Hematopoietic multipotent progenitor cell treated with erythropoietin and hydrocortisone succinate and interleukin-3 and kit ligand, for 8 days (in vitro differentiated cells): ENCODE results near the gene GNAS-AS1.

Source experiments
- DNase-seq: peaks from one replicate; pipeline ENCODE4 v3.0.0-alpha.2; 2015

GNAS-AS1 gene

DNA sequence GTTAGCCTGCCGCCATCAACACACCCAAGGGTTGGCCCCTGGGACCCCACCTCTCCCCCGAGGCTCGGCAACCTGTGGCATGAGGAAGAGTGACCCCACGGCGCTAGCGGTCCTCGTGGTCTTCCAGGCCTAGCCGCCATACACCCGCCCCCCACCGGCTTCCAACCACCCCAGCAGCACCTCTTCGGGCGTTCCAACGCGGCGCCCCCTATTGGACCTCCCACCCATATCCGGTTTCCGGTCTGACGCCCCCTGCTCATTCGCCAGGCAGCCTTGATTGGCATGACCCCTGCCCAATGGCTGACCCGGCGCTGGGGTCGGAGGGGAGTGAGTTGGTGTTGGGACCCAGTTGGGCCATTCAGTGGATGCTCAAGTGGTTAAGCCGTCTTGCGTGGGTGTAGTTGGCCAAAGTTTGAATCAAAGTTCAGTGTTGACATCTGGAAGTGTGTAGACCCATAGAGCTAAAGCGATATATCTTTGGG, at the start of gene GNAS-AS1:
Gene GNAS-AS1 (minus strand): TSS at position 210 of the 482 bp plus-strand sequence.
- DNase-seq = peak; percentile 70

DNA sequence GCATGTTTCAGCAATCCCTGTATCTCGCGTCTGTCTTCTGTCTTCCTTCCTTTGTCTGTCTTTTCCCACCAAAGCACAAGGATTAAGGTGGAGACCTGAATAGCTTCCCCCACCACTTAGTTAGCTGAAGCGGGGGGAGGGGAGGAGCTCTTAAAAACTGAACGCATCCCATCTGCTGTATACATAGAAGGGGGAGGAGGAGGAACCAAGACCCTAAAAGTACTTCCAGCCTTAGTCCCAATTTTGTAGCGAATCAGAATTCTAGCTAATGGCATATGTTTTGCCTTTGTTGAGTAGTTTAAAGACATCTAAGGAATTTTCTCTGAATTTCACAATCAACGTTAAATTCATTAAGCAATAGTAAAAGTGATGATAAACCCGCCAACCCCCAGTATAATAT, 49.7 kb upstream of the GNAS-AS1 start:
- DNase-seq = no peak

DNA sequence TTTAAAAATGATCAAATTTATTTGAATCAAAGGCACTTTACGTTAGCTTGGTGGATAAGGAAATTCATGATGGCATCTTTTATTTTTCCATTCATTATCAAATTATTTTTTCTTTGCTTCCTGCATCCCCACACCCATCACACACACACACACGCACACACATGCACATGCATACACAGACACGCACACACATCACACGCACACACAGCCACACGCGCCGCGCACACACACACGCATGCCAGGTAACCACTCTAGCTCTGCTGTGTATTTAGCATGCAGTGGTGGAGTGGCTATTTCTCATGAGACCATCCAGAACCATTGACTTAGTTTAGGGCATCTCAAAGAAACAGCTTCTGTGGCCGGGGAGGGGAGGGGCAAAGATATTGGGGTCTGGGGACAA, 48.8 kb upstream of the GNAS-AS1 start:
- no peak for DNase-seq

DNA sequence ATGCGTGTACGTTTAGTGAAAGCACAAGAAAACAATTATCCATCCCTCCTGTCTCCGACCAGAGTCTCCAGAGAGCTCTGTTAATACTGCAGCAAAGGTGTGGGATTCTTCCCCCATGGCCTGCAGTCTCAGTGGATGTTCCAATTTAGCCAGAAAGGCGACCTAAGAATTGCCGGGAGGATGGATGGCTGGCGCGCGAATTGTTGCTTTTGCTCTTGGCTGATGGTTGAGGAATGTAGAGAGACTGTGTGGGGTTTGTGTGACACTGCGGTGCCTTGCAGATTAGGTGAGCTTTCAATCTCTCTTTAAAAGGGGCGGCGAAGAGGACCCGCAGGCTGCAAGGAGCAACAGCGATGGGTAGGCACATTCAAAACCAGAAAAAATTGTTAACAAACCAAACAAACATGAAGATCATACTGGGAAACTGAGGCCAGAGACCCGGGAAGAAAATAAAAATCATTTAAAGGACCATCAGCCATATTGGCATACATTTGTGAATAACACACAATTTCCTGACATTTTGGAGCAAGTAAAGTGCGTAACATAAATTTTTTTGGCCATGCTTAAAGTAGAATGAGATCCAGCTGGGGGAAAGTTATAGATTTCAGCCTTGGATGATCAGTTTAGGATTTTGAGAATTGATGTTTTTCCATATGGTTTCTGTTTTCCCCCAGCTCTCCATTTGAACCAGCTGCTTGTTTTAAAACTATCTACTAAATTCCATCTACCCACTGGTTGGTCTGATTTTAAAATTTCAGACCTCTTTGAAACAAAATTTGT, 48.1 kb upstream of the GNAS-AS1 start:
- DNase-seq = no peak

DNA sequence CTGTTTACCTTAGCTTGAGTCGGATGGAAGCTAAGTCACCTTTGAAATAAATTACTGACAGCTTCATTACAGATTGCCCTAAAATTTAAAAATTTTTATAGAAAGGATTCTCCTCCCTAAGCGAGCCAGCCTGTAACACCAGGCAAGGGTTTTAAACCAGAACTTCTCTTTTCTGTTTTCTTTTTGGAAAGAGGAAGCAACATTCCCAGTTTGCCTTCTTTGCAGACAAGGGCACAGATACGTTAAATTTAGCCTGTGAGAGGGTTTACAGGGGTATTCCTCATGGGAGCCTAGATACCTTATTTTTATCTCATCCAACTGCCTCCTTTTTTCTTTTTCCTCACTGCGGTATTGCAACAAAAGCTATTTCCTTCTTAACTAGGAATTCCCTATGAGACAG, 46.8 kb upstream of the GNAS-AS1 start:
- no peak for DNase-seq

DNA sequence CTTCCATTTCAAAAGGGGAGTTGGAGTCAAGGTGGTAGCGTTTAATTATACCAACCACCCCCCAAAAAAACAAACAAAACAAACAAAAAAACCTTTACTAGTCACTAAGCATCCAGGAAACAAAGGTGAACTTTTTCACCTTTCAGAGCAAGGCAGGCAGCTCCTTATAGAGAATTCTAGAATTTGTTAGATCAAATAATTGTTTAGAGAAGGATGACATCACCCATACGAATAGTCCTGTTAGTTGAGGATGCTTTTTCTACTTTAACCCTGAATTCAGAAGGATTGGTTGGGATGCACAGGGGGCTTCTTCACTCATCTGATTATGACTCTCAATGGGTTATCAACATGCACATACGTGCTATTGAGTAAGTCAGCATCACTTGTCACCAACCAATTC, 46.1 kb upstream of the GNAS-AS1 start:
- DNase-seq = no peak

DNA sequence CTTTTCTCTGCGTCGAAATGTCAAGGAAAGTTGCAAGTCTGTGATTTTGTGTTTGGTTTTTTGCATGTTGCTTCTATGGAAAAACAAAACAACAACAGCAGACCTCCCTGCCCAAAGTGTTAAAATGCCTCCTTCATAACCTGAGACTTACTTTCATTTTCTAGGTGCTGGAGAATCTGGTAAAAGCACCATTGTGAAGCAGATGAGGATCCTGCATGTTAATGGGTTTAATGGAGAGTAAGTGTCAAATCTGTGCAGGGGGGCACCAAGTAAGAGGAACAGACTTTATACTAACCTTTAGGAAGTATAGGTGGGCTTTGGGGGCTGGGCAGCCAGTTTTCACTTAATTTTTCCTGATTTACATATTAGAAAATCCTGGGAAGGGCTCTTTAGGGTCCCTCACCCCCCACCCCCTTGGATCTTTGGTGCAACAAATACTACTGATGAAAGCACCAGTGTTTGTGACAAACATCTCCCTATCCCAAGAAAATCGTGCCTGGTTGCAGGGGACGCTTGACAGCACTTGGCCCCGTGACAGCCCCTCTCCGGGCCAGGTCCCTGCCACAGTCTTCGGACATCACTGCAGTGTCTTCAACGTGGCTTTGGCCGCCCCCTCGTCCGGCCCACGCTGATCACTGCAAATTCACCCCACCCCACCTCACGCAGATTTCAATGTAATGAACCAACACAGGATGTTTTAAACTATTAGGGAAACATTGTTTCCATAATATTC, 44.9 kb upstream of the GNAS-AS1 start:
- DNase-seq = no peak

DNA sequence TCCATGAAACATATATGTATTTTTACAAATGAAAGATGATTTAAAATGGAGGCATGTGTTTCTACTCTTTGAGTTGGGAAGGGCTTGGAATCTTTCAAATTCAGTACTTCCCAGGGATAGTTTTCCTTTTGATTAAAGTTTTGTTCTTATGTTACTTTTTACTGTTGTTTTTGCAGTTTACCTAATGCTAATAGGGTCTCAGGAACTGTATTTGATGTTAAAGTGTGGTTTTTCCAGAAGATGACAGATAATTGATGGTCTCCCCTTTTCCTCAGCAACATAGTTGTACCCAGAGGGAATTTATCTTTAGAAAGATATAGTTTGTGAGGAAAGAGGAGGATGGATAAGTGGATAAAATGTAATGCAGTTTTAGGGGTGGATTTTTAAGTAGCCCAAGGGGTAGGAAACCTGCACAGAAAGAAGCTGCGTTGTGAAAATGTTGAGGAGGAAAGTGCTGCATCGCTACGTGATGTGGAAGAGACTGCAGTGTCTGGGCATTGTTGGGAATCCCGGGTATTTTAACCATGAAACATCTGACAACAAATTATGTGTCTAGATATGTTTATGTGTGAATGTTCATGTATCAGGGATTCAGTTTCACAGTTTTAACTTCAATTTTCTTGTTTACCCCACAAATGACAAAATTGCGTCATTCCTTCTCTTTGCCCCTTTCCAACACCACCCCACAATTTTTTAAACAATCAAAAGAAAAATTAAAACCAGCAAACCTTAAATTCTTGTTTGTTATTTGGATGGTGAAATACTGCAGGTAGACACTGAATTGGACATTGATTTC, 44.1 kb upstream of the GNAS-AS1 start:
- no peak for DNase-seq

DNA sequence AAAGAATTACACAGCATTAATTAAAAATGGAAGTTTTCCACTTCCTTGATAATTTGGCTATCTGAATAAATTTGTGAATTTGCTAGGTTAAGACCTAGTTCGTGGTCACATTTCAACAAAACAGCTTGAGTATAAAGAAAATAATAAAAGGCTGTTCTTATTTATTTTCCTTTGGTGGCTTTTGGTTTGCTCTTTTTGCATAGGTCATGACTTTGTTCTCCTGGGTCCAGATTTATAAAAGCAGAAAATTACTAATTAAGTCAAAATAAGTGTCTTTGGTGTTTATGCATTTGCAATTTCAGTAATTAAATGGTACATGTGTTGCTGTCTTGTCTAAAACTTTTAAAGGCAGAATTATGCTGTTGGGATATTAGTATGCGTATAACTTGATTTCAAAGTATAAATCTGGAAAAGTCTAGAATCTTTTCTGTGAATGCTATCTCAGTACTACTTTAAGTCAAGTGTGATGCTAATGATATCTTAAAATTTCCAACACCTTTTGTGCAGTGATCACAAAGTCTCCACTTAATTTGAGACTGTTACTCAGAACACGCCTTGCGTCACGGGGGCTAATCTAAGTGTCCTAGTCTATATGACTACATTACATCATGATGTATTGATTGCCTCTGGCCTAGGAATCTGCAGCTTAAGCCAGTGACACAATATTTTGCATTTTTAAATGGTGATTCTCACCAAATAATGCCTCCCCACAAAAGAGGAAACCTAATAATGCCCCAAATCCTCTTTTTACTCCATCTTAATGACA, 42.8 kb upstream of the GNAS-AS1 start:
- DNase-seq = peak; percentile 13

DNA sequence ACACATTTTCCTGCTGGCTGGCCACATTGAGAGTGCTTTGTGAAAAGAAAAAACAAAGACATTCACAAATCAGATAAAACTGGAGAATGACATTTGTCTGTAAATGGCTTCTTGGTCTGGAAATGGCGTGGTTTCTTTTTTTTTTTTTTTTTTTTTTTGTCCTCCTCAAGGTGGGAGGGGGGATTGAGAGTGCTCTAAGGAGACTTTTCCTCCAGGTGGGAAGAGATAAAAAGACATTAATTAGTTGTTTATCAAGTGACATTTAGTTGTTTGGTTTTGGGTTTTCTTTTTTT, 42.2 kb upstream of the GNAS-AS1 start:
- DNase-seq = peak; percentile 54

DNA sequence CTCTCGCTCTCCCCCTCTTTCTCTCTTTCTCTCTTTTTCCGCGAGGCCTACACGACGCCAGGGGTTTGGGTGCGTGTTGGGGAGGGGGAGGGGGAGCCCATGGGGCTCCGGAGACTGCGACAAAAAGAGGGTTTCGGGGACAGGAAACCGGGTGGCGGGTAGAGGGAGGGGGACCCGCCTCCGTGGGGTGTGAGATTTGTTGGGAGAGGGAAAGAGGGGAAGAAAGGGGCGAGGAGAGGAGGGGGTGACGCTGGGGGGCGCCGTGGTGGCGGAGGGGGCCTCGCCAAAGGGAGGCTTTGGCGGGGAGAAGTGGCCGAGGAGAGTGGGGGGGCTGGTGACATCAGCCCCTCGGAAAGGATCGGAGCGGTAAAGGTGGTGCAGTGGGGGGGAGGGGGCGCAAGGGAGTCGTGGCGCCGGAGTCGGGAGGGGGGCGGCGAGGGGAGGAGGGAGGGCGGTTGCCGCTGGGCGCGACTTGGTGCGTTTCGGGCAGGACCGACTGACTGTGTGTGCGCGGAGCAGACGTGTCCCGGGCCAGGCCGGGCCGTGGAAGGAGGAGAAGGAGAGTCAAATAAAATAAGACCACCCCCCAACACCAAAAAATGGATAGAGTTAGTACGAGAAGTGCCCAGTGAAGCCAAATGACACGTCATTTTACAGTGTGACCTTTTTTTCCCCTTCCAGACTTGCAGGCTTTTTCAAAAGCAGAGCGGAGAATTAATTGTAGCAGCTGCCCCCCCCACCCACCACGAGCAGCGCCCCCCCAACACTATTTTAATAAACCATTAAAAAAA, 41.6 kb upstream of the GNAS-AS1 start:
- peak; percentile 63 for DNase-seq

DNA sequence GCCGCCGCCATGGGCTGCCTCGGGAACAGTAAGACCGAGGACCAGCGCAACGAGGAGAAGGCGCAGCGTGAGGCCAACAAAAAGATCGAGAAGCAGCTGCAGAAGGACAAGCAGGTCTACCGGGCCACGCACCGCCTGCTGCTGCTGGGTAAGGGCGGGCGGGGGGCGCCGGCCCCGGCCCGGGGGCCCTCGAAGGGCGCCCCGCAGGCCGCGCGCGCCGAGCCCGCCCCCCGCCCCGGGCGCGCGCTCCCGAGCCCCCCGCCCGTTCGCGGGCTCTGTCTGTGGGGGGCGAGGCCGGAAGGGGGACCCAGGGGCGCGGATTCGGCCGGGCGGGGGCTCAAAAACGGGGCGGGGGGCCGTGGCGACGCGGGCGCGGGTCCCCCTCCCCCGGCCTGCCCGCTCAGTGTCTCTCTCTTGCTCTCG, 41.0 kb upstream of the GNAS-AS1 start:
- DNase-seq = peak; percentile 33

DNA sequence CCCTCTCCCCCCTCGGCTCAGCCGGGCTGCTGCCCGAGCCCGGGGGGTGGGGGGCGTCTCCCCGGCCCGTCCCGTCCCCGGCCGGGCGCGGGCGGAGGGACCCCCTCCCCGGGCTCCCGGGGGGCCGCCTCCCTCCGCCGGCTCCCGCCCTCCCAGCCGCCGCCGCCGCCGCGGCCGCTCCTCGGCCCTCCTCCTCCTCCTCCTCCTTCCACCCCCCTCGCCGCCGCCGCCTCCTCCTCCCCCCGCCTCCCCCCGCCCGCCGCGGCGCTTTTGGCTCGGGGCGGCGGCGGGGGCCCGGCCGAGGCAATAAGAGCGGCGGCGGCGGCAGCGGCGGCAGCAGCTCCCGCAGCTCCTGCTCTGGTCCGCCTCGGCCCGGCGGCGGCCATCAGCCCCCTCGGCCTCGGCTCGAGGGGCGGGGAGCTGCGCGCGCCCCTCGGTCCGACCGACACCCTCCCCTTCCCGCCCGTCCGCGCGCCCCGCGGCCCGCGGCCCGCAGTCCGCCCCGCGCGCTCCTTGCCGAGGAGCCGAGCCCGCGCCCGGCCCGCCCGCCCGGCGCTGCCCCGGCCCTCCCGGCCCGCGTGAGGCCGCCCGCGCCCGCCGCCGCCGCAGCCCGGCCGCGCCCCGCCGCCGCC, 40.5 kb upstream of the GNAS-AS1 start:
- DNase-seq = peak; percentile 72

DNA sequence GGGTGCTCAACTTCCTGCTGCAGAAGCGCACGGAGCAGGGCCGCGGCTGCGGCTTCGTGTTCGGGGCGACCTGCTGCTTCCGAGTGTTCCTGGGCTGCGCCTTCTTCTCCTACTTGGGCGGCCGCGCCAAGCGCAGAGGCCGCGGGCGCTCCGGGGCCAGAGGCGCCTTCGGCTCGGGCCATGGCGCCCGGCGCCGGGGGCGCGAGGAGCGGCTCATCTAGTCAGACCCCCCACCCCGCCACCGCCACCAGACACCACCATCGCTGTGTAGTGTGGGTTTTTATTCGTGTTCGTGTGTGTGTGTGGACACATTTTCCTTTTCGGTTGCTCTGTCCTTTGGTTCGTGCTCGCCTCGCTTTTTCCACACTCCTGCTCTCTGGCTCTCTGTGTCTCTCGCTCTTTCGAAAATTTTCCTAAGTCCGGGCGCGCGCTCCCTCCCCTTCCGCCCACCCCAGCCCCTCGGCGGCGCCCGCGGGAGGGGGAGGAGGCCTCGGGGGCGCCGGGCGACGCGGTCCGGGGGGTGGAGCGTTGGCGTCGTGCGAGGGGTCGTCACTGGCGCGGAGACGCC, 39.9 kb upstream of the GNAS-AS1 start:
- peak; percentile 68 for DNase-seq

DNA sequence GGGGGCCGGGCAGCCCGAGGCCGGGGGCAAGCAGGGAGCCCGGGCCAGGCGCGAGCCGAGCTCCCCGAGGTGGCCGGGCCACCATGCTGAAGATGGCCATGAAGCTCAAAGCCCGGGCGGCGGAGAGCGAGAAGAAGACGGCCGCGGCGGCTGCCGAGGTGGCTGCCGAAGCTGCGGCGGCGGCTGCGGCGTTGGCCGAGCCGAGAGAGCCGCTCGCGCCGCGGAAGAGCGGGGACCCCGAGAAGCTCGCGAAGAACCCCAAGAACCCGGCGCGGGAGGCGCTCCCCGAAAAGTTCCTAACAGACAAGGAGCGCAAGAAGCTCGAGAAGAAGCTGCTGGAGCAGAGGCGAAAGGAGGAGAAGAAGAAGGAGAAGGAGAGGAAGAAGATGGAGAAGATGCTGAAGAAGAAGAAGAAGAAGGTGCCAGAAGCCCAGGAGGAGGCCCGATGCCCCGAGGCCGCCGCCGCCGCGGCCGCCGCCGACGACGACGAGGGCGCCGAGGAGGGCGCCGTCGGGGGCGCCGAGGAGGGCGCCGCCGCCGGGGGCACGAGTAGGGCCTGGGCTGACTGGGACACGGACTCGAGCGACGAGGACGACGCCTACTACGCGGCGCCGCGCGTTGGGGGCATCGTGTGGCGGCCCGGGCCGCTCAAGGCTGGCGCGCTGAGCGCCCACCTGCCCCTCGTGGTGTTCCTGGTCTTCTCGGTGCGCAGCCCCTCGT, 39.3 kb upstream of the GNAS-AS1 start:
- peak; percentile 25 for DNase-seq

DNA sequence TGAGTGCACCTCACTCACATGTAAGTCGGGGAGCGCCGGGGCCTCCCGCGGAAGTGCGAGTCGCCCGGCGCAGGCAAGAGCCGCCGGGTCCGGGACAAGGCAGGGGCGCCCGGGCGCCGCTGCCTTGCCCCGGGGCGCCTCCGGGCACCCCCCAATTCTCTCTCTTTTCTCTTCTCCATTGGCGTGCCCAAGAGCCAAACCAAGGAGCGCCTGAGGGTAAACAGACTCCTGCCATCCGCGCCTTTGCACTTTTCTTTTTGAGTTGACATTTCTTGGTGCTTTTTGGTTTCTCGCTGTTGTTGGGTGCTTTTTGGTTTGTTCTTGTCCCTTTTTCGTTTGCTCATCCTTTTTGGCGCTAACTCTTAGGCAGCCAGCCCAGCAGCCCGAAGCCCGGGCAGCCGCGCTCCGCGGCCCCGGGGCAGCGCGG, 38.6 kb upstream of the GNAS-AS1 start:
- peak; percentile 40 for DNase-seq

DNA sequence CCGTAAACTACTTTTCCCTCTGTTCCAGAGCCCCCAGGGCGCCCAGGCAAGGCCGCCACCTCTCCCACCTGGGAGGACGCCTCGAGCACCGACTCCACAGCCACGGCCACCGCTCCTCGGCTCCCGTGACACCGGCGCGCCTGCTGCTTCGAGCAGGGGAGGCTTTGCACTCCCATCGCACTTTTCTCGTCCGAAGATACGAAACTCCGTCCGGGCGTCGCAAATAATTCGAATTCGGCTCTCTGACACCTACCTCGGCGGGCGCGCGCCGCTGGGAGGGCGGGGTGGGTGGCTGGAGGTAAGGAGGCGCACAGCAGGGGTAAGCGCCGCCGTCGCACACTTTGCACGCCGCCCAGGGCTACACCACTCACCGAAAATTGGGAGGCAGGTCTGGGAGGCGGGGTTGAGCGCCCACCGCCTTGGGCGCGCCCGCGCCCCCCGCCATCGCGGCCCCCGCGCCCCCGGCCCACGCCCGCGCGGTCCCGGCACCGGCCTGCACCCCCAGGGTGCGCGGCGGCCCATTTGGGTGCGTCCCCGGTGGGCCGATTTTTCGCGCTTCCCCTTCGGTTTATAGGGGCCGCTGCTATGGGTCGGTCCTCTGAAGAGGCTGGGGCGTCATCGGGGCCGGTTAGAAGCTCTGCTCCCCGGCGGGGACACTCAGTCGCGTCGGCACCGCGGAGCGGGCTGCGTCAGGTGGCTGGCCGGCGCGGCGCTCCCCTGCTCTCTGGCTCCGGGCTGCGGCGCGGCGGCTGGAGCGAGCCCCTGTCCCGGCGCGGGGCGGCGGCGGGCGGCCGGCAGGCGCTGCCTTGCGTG, 38.0 kb upstream of the GNAS-AS1 start:
- DNase-seq = peak; percentile 82

DNA sequence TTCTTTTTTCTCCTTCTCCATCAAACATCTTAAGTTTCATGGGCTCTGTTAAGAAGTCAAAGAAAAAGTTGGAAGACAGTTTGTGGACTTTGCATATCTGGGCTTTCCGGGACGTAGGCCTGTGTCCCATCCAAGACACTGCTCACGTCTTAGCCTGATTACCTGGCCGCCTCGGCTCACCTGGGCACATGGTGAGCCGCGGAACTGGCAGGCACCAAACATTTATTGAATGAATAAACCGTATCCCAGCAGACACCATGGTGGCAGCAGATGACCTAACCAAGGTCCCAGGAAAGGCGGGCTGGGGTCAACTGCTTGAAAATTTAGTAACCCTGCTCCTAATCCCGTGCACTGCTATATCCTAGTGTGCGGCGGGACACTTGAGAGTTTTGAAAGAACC, 37.4 kb upstream of the GNAS-AS1 start:
- DNase-seq = no peak

DNA sequence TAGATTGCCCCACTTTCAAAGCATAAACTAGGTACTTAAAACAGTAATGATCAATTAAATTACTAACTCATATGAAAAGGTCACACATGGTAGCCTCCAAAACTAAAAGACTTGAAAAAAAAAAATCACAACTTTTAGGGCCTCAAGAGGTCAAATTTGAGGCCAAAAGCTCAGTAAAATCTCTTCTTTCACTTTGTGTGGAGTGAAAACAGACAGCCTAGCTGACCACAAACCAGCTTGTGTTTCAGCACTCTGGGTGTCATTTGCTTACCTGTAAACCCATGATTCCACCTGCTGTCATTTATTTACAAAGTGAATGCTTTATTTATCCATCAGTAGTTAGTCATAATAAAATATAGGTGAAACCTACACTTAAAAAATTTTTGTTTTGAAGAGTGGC, 35.8 kb upstream of the GNAS-AS1 start:
- no peak for DNase-seq
